Fibroblast of gingiva (primary cell): ENCODE results near the gene METTL26.

Source experiments
- DNase-seq: peaks from one replicate; pipeline ENCODE4 v3.0.0-alpha.2; 2011; ENCODE audit warnings: low read depth

METTL26 gene

DNA sequence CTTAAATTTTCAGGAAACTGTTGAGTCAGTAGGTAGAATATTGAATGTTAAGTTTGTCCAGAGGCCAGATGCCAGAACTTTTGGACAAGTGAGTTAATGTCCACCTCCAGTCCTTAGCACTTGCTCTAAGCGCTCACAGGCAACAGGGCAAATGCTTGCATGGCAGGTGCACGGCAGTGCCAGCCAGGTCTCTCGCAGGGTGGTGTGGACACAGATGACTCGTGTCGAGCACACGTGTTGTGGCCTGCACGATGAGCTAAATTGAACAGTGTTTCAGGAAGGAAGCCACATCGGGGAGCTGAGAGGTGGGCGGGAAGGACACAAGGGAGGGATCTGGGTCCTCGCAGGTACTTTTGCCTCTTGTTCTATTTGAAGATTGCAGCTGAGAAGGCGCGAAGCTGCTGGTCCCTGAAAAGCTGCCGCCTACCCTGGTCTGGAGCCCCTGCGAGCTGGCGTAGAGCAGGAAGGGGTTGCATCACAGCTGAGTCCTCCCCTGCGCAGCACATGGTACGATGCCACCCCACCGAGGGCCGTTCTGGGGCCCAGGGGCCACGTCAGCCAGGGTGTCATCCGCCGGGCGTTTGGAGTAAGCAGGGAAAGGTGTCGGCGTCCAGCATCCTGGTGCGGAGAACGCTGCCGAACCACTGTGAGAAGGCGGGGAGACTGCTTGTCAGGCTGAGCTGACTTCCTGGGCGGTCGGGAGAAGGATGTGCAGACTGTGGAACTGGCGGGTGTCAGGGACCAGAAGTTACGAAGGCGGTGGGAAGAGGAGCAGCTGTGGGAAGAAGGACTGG is 40.0 kb downstream of the METTL26 start:
- no peak for DNase-seq

DNA sequence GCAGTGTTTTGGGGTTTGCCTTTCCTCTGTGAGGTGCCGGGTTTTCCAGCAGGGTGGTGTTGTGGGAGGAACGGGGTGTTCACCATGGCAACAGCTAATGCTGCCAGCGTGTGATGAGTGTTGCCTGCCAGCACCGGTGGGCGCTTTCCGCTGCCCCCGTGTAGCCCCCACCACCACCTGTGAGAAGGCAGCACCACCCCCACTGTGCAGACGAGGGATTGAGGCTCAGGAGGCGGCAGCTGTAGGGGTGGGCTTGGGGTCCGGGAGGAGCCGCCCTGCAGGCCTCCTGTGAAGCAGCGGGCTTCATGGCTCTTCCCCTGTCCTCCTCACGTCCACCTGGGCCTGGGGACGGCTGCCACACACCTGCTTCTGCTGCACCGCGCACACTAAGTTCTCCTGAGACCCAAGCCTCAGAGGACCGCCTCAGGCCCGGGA is 41.0 kb downstream of the METTL26 start:
- DNase-seq: no peak

DNA sequence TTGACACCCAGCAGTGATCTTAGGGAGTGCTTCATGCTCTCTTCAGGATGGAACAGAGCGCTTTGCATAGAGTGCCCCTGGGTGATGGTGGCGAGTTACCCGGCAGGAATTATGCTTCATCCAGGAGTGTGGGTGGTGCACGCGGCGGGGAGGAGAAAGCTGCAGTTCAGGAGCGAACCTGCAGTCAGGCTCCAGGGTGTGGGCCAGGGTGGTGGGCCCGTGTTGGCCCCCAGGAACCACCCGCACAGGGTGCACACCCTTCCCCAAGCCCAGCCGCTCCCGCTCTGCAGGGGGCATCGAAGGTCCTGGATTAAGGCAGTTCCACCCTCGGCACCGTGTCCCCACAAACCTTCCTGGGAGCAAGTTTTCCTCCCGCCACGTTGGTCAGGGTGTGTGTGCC is 42.3 kb downstream of the METTL26 start:
- DNase-seq: no peak

DNA sequence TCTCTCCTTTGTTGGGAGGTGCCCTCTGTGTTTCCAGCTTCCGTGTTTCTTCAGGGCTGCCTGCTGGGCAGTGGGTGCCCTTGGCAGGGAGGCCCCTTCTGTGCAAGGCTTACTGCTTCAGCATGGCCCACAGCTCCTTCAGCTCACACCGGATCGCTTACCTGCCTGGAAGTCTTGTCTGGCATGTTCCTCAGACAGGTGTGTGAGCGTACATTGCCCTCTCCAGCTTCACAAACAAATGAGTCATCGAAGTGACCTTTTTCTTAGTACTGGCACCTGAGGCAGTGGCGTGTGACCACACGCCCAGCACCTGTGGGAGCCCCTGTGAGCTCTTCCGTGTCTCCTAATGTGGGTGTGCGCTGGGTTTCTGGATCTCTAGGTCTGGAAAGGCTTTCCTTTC is 42.7 kb downstream of the METTL26 start:
- DNase-seq: no peak

DNA sequence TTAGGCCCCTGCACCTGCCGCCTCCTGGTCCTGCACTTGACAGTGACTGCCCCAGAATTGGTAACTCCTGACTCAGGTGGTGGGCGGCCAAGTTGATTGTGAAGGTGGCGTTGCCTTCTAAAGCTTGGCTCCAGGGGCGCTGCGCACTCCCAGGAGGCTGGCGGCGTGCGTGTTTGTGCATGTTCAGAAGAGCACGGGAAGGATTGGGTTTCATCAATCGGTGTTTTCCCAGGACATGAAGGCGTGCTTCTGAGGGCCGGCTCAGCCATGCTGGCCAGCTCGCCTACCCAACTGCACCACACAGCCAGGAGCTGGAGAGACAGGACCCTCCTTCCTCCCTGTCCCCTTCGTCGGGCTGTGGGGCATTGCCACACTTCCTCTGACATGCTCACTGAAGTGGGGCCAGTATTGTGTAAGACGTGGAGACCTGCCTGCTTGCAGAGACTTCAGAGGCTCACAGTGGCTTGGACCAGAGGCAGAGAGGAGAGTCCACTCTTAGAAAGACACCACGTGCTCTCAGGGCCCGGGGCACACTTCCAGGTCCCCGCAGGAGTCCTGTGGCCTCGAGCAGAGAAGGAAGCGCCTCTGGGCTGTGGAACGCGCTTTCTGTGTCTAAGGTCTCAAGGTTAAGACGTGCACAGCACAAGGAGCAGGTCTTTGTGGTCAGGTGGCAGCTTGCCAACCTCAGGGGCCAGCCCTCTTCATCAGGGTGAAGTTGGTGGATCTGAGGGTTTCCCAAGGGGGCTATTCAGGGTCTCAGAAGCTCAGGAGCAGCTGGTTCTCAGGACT is 43.4 kb downstream of the METTL26 start:
- DNase-seq: peak; percentile 53

DNA sequence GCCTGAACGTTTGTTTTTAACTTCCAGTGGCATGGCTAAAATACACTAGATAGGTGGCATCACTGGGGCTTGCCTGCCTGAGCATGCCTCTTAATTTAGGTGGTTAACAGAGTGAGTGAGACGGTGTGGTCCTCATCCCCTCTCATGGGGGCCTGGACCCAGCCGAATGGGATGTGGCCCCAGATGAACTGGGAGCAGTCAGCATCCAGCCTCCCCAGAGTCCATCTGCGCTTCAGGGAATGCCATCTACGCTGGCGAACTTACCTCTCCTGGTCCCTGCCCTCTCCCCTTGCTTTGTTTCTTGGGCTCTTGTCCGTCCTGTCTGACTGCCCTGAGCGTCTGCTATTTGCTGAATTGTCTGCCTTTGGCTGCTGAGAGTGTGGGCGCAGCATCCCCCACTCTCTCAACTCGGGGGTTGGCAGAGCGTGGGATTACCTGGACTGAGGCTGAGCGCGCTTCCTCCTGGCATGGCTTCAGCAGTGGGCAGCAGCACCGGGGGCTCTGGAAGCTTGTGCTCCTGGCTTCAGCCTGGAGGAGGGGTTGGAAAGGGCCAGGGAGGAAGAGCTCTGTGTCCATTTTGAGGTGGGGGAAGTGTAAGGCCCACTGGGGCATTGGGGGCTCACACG is 44.1 kb downstream of the METTL26 start:
- DNase-seq: no peak

DNA sequence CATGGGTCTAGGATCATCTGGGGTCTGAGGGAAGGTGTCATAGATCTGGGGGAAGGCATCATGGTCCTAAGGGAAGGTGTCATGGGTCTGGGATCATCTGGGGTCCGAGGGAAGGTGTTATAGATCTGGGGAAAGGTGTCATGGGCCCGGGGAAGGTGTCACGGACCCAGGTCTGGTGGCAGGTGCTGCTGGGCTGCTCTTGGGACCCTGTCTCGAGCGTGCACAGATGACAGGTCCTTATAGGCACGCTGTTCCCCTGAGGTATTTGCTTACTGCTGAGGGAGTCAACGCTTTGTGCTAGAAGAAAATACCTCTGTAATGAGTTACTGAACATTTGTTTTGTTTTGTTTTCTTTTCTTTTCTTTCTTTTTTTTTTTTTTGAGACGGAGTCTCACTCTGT is 44.9 kb downstream of the METTL26 start:
- DNase-seq: no peak

DNA sequence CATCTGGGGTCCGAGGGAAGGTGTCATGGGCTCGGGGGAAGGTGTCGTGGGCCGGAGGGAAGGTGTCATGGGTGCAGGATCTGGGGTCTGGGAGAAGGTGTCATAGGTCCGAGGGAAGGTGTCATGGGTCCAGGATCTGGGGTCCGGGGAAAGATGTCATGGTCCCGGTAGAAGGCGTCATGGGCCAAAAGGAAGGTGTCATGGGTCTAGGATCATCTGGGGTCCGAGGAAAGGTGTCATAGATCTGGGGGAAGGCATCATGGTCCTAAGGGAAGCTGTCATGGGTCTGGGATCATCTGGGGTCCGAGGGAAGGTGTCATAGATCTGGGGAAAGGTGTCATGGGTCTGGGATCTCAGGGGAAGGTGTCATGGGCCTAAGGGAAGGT is 45.3 kb downstream of the METTL26 start:
- no peak for DNase-seq

DNA sequence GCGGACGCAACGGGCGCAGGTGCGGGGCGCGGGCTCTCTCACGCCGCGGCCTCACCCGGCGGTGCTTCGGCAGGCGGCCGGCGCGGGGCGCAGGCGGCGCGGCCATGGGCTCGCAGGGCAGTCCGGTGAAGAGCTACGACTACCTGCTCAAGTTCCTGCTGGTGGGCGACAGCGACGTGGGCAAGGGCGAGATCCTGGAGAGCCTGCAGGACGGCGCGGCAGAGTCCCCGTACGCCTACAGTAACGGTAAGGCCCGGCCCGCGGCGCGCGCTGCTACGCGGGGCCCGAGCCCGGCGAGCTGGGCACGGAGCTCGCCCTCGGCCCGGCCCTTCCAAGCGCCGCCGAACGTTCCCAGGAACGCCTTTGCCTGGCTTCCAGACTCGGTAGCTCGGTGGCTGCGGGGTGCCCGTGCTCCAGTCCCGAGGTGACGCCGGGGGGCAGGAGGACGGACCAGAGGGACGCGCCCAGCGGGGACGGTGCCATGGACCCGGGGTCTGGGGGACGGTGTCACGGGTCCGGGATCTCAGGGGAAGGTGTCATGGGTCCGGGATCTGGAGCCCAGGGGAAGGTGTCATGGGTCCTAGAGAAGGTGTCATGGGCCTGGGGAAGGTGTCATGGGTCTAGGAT is 45.8 kb downstream of the METTL26 start:
- DNase-seq: peak; percentile 44

DNA sequence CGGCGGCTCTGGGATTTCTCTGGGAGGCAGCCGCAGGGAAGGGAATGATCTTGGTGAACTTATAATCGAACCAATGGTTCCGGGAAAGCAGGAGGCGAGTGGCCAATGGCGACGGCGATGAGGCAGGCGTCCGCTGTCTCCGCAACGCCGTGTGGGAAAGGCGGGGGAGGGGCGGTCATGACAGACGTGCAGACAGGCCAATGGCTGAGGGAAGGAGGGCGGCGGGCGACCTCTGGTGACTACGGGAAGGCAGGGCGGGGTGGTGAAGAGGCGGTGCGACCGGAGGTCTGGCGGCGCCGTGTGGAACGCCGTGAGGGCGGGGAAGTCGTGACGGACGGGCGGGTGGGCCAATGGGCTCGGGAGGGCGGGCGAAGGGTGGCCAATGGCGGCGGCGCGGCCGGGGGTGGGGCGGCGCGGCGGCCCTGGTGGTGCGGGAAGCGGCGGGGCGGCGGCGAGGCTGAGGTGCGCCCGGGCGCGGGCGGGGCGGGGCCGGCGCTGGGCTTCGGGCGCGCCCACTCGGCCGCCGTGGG is 46.4 kb downstream of the METTL26 start, which contains the start of gene RAB40C:
TSS of gene RAB40C (plus strand) at position 409 of the 530 bp plus-strand sequence. CDS start 226 bp downstream, outside the sequence.
- peak; percentile 98 for DNase-seq

DNA sequence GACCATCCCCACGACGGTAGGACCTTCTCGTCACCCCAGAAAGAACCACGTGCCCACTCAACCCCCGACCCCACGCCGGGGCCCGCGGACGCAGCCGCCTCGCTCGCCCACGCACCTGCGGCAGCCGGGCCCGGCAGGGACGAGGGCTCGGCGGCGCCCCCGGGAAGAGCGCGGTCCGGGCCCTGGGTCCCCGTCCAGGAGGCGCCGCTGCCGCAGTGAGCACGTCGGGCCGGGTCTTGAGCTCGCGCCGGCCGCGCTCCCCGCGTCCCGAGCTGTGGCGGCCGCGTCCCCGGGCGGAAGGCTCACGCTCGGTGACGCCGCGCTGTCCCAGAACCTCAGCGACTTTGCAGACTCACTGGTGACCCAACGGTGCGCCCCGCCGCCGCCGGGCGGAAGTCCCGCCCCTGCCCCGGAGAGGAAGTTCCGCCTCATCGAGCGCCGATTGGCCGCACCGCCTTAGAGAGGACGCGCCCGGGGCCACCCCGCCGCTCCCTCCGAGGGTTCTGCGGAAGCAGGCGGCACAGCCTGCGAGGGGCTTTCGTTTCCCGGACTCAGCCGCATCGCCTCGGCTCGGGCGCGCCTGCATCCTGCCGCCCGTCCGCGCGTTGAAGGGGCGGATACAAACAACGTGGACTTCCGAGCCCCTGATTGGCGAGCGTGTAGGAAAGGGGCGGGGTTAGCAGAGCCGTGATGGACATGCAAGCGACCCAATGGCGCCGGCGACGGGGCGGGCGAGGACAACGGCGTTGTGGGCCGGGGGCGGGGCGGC is 47.0 kb downstream of the METTL26 start:
- DNase-seq: peak; percentile 94

DNA sequence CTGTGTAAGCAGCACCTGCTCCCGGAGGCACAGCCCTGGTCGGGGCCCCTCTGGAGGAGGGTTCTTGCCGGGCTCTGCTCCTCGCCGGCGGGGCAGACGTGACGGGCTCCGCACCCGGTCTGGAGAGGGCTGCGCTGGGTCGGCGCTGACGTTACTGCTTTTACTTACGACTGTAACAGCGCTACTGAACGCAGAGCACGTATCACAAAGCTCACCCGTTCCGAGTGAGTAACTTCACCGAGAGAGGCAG is 47.5 kb downstream of the METTL26 start:
- DNase-seq: peak; percentile 51

DNA sequence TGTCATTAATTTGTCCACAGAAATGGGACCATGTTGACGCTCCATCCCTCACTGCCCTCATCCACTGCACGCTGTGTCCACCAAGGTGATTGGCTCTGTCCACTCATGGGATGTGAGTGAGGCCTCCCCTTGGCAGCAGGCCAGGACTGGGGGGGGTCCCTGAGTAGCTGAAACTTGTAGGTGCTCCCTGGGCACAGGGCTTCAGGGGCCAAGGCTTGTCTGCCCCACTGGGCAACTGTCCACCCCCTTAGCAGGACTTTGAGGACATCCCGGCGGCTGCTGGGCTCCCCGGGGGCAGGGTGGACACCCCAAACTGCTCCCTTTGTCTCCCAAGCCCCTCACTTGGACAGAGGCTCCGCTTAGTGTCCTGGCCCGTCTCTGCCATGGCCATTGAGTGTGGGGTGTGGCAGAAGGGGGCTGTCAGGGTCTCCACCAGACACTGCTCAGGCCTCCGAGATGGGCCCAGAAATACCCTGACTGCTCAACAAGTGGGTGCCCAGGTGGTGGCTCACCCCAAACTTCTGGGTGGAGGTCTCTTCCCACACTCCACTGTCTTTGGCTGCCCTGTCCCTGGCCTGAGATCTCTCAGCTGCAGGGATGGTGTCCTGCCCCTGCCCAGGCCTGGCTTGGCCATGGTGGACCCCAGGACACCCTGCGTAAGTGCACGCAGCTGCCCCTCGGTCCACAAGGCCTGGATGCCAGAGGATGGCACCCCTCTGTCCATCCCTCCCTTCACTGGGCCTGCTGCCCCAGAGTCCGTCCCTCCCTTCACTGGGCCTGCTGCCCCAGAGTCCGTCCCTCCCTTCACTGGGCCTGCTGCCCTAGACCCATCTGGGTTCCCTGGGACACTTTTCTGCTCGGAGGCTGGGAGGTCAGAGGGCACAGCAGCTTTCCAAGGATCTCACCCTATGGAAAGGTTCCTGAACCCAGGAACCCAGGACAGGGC is 49.2 kb downstream of the METTL26 start:
- DNase-seq: peak; percentile 50

DNA sequence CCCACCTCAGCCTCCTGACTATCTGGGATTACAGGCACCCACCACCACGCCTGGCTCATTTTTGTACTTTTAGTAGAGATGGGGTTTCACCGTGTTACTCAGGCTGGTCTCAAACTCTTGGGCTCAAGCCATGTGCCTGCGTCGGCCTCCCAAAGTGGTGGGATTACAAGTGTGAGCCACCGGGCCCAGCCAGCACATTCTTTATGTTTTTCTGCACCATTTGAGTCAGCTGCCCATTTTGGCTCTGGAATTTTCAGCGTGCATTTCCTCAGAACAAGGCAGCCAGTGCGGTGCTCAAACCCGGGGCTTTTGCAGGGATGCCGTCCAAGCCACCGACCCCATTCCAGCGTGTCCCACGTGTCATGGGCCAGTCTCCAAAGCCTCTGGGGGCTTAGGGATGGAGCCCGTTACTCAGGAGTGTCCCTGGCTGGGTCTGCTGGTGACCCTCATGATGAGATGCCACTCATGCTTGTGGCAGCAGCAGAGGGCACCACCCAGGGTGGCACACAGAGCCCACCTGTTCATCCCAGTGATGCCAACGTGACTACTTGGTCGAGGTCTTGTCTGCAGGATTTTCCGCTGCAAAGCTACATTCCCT is 50.0 kb downstream of the METTL26 start:
- peak; percentile 35 for DNase-seq

DNA sequence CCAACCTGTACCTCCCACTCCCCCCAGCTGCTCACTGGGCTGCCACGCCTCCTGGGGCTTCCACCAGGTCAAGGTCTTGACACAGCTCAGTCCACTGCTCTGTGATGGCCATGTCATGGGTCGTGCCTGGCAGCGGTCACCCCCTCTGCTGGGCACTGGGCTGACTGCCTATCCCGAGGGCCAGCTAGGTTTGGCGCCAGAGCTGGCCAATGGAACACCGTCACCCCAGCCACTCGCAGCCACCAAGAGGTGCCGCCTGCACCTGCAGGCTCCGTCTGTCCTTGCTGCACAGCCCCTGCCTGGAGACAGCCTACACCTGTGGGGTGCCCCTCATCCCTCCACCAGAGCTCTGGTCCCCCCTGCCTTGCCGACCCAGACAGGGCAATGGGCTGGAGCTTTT is 50.8 kb downstream of the METTL26 start:
- no peak for DNase-seq
